ENCODE results near the gene RIN3. TPM values are rescaled to one million over a fixed set of nuclear protein-coding genes. Genes with fewer than 3 reads are reported as not detected.
"Not testable (repeated sequence)": the region's sequence is repeated elsewhere in the genome, so short reads cannot be mapped to it uniquely, and the experiment has no call there.

RIN3 gene
- total RNA-seq, 2 donors from 2014 or later, result 6.6 to 11.8 TPM

- Histone ChIP-seq H3K9me3 (no peaks in the 10 kb centered on the region), H3K27ac (no peak overlapping the region), H3K36me3 (peaks cover 40% of the 10 kb centered on the region), H3K27me3 (no peaks in the 10 kb centered on the region), H3K4me1 (peaks cover 0 to 3% of the 10 kb centered on the region in 2 donors), H3K4me3 (no peak overlapping the region)
- DNase-seq (ENCODE audit: low spot score), result no peak
- TF ChIP-seq CTCF (IDR thresholded peaks at IDR 0.05), result no peak
Measured at GRCh38 chr14:92712654-92713051, 199.1 kb downstream of the RIN3 start.

- not testable (repeated sequence) for H3K4me3 ChIP-seq, H3K27me3 ChIP-seq, H3K27ac ChIP-seq, H3K4me1 ChIP-seq, H3K9me3 ChIP-seq
- H3K36me3 ChIP-seq, result peaks cover 24% of the 10 kb centered on the region
- TF ChIP-seq CTCF (IDR thresholded peaks at IDR 0.05), result peak; percentile 74 to 82
- peak; percentile 90 for DNase-seq (ENCODE audit: low spot score)
Measured at GRCh38 chr14:92714739-92715307, 201.2 kb downstream of the RIN3 start.

GRCh38 chr14:92716131-92716530 lies 202.6 kb downstream of the RIN3 start:
- Histone ChIP-seq H3K27me3 (no peaks in the 10 kb centered on the region), H3K4me3 (no peak overlapping the region), H3K9me3 (no peaks in the 10 kb centered on the region), H3K27ac (no peak overlapping the region), H3K36me3 (peaks cover 15% of the 10 kb centered on the region), H3K4me1 (peaks cover 0 to 11% of the 10 kb centered on the region in 2 donors)
- DNase-seq (ENCODE audit: low spot score), result no peak
- TF ChIP-seq CTCF (IDR thresholded peaks at IDR 0.05), result no peak

- TF ChIP-seq CTCF (IDR thresholded peaks at IDR 0.05), result no peak
Measured at GRCh38 chr14:92717571-92718042, 204.0 kb downstream of the RIN3 start.

GRCh38 chr14:92718664-92719063 lies 205.1 kb downstream of the RIN3 start:
- no peaks in the 10 kb centered on the region for H3K27me3 ChIP-seq
- no peaks in the 10 kb centered on the region for H3K9me3 ChIP-seq
- peaks cover 0 to 11% of the 10 kb centered on the region in 2 donors for H3K4me1 ChIP-seq
- H3K27ac ChIP-seq, result no peak overlapping the region
- no peak overlapping the region for H3K4me3 ChIP-seq
- peaks cover 4% of the 10 kb centered on the region for H3K36me3 ChIP-seq
- DNase-seq (ENCODE audit: low spot score), result no peak
- no peak for TF ChIP-seq CTCF (IDR thresholded peaks at IDR 0.05)

More at GRCh38 chr14:92717571-92718042, 204.0 kb downstream of the RIN3 start:
- H3K27me3 ChIP-seq, result no peaks in the 10 kb centered on the region
- no peak for DNase-seq (ENCODE audit: low spot score)
- peak overlapping the region; percentile 30 to 51 for H3K27ac ChIP-seq
- peaks cover 4% of the 10 kb centered on the region for H3K36me3 ChIP-seq
- no peaks in the 10 kb centered on the region for H3K9me3 ChIP-seq
- peaks cover 0 to 11% of the 10 kb centered on the region in 2 donors for H3K4me1 ChIP-seq
- no peak overlapping the region for H3K4me3 ChIP-seq

GRCh38 chr14:92719421-92719820 lies 205.8 kb downstream of the RIN3 start:
- peaks cover 4% of the 10 kb centered on the region for H3K36me3 ChIP-seq
- TF ChIP-seq CTCF (IDR thresholded peaks at IDR 0.05), result no peak
- H3K9me3 ChIP-seq, result no peaks in the 10 kb centered on the region
- no peaks in the 10 kb centered on the region for H3K27me3 ChIP-seq
- peak overlapping the region; percentile 54 to 65 for H3K27ac ChIP-seq
- H3K4me3 ChIP-seq, result no peak overlapping the region
- H3K4me1 ChIP-seq, result peaks cover 0 to 16% of the 10 kb centered on the region in 2 donors
- no peak for DNase-seq (ENCODE audit: low spot score)
